Pancreas (tissue), 10 donors: ENCODE results near the gene DMD. TPM values are rescaled to one million over a fixed set of nuclear protein-coding genes. Genes with fewer than 3 reads are reported as not detected.

ENCODE experiments used
- ATAC-seq, 4 donors: fragments of 200-7000 bp; cut with Tn5 transposase; one replicate each; pipeline versions ENCODE4 v1.8.0 to v1.9.1; 2020; ENCODE audit warnings: mild to moderate bottlenecking in 4 of 4, moderate library complexity in 4 of 4
- DNase-seq, 6 donors: peaks; one replicate each; pipeline ENCODE4 v3.0.0-alpha.2; 2020
- FAIRE-seq: peaks from 2 replicates; lab custom pipeline; 2012; peaks lifted over from hg19 to GRCh38; lab: Jason Lieb, UNC
- H3K27ac ChIP-seq, 4 donors: fragments of 200-600 bp; sonication (generic); 1 replicate in 3 of 4; 2 replicates in 1 of 4; pipeline versions ENCODE4 v1.5.0 to v1.8.0; 2020
- H3K27me3 ChIP-seq, 4 donors: fragments of 200-600 bp; one replicate each; pipeline ENCODE4 v1.8.0; 2021
- H3K36me3 ChIP-seq, 3 donors: fragments of 200-600 bp; sonication (generic) in 1 of 3; one replicate each; pipeline versions ENCODE4 v1.5.0 to v1.8.0; 2020 to 2021
- H3K4me1 ChIP-seq, 3 donors: fragments of 200-600 bp; one replicate each; pipeline ENCODE4 v1.8.0; 2021
- H3K4me3 ChIP-seq, 4 donors: fragments of 200-600 bp; sonication (generic) in 2 of 4; one replicate each; pipeline versions ENCODE4 v1.5.0 to v1.8.0; 2020 to 2021
- H3K9me3 ChIP-seq, 4 donors: fragments of 200-600 bp; one replicate each; pipeline ENCODE4 v1.8.0; 2021
- WGBS, 2 donors: extraction: QIAGEN DNeasy Blood & Tissue Kit; methylation state at CpG; one replicate each; pipeline ENCODE4 v1.1.7; 2013; 5-methylcytosine and 5-hydroxymethylcytosine counted together
- intact Hi-C, 3 donors: fragments of 100-400 bp; cut with DNase I; formaldehyde crosslinking; loops; one replicate each; pipeline versions ENCODE4 v1.11.1 to v1.14.2; 2022
- polyA plus RNA-seq, 2 donors: library from polyadenylated mRNA; stranded (reverse); fragments of 200-250 nt; gene quantifications; one replicate each; pipeline ENCODE4 v1.2.3, GENCODE V29; 2013
- total RNA-seq, 6 donors: library from RNA; stranded (reverse); fragmentation: NEBNext Ultra II Directional in 4 of 6; extraction: Animal tissue kit (Norgen Biotek cat#: 25700) in 4 of 6; gene quantifications; one replicate each; pipeline versions ENCODE4 v1.2.1 to v1.2.4, GENCODE V29; 2021 to 2023
- TF ChIP-seq, protein P1 (sequence below), 4 donors: fragments of 200-600 bp; sonication (generic) in 3 of 4; IDR thresholded peaks; one replicate each; pipeline versions ENCODE4 v1.5.0 to v1.8.0; 2021; ENCODE audit warnings: antibody characterized with exemption in 4 of 4
- donor health status: healthy with polysubstance abuse.
- donor health status: DM: no; HTN: no; CAD: no; lungs with moderate emphysema.
- donor health status: DM: no; HTN: no; CAD: no.
- donor health status: control.
- donor health status: control.
- donor health status: Bipolar disorder and iron deficiency.
- donor health status: DM: yes; HTN: yes; CAD: no.
- donor health status: DM: no; HTN: no; CAD: no.
- donor health status: DM: no; HTN: no; CAD: no.
- donor health status: DM: yes; HTN: yes; CAD: no.

Gene DMD
- total and polyA plus RNA-seq, 8 donors, result 9.1 to 46.5 (median 32.1) TPM

DNA sequence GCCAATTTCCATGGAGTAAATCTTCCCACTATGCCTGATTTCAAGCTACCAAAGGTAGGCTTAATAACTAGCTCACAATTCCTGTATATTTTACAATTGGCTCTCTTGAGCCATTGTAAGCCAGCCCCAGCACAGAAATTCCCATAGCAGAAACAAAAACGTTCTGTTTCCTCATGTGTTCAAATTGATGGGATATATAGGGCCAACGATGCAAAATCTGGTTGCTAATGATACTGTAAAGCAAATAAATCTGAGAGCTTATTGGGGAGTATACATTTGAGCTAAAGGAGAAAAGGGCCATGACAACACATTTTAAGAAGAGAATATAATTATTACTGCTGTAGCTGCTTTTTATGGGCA, 1872.4 kb downstream of the DMD start:
- DNase-seq (no peak), FAIRE-seq (no peak), ATAC-seq (no peak)
- WGBS, 2 donors, result 43 to 55% methylated on average over 2 of the region's 2 CpGs
- H3K27ac ChIP-seq, result no peak overlapping the region
- H3K9me3 ChIP-seq, result no peaks in the 10 kb centered on the region
- no peaks in the 10 kb centered on the region for H3K36me3 ChIP-seq
- TF ChIP-seq, protein P1, sequence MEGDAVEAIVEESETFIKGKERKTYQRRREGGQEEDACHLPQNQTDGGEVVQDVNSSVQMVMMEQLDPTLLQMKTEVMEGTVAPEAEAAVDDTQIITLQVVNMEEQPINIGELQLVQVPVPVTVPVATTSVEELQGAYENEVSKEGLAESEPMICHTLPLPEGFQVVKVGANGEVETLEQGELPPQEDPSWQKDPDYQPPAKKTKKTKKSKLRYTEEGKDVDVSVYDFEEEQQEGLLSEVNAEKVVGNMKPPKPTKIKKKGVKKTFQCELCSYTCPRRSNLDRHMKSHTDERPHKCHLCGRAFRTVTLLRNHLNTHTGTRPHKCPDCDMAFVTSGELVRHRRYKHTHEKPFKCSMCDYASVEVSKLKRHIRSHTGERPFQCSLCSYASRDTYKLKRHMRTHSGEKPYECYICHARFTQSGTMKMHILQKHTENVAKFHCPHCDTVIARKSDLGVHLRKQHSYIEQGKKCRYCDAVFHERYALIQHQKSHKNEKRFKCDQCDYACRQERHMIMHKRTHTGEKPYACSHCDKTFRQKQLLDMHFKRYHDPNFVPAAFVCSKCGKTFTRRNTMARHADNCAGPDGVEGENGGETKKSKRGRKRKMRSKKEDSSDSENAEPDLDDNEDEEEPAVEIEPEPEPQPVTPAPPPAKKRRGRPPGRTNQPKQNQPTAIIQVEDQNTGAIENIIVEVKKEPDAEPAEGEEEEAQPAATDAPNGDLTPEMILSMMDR (IDR thresholded peaks at IDR 0.05), result no peak
- no peak overlapping the region for H3K4me3 ChIP-seq
- intact Hi-C loops, result no loop called here
- H3K4me1 ChIP-seq, result no peaks in the 10 kb centered on the region
- H3K27me3 ChIP-seq, result no peaks in the 10 kb centered on the region

DNA sequence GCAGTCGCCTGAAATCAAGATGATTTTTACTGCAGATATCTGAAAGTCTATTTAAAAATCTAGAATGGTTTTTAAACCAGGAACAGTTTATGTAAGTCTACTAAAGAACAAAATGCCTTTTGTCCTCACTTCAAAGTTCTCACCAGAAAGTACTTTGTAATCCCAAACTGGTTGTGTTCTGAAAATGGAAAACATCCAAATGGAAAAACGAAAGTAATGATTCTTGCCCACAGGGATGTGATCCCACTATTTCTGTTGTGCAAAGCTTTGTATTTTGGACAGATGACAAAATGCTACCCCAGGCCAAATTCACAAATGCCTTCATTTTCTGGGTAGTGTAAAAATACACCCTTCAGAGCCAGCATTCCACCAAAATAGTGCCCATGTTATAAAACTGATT, 1874.0 kb downstream of the DMD start:
- FAIRE-seq, result peak; percentile 29
- WGBS, 2 donors, result 53 to 56% methylated on average over 2 of the region's 2 CpGs

DNA sequence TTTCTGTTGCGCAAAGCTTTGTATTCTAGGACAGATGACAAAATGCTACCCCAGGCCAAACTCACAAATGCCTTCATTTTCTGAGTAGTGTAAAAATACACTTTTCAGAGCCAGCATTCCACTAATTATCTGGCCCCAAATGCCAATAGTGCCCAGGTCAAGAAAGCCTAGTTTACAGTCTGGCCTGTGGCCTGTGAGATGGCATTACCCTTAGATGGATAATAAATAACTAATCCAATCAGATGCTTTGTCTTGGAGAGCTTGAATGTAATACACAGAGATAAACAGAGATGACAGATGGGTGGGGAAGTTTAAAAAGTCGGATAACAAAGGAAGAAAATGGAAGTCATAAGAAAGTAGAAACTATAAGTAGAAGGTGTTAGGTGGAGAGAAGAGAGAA, 1874.9 kb downstream of the DMD start:
- intact Hi-C loops, result no loop called here
- TF ChIP-seq, protein P1 (IDR thresholded peaks at IDR 0.05), result no peak
- DNase-seq (no peak), FAIRE-seq (no peak), ATAC-seq (no peak)
- Histone ChIP-seq H3K27ac (no peak overlapping the region), H3K36me3 (no peaks in the 10 kb centered on the region), H3K9me3 (no peaks in the 10 kb centered on the region), H3K4me1 (no peaks in the 10 kb centered on the region), H3K27me3 (no peaks in the 10 kb centered on the region), H3K4me3 (no peak overlapping the region)
- 68 to 71% methylated on average over 2 of the region's 2 CpGs for WGBS, 2 donors

More for the DNA sequence above, 1874.0 kb downstream of the DMD start:
- Histone ChIP-seq H3K4me1 (no peaks in the 10 kb centered on the region), H3K9me3 (no peaks in the 10 kb centered on the region), H3K27me3 (no peaks in the 10 kb centered on the region), H3K27ac (no peak overlapping the region), H3K36me3 (no peaks in the 10 kb centered on the region), H3K4me3 (no peak overlapping the region)
- no peak for DNase-seq
- ATAC-seq, result no peak
- TF ChIP-seq, protein P1 (IDR thresholded peaks at IDR 0.05), result no peak
- intact Hi-C loops, result no loop called here

DNA sequence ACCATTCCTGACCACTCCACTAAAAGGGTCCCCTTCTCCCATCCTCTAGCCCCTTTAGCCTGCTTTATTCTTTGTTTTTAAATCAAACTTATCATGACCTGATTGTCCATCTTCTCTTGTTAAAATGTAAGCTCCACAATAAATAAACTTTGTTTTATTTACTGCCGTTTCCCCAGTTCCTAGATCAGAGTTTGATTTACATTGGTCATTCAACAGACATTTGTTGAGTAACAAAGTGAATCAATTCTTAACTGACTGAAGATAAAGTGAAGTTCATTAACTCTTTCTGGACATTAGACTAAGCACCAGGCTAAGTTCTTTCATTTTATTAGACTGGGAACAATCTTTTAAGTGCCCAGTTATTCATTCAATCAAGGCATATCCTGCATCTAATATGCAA, 1876.4 kb downstream of the DMD start:
- Histone ChIP-seq H3K4me1 (no peaks in the 10 kb centered on the region), H3K4me3 (no peak overlapping the region), H3K27me3 (no peaks in the 10 kb centered on the region), H3K27ac (no peak overlapping the region), H3K36me3 (no peaks in the 10 kb centered on the region), H3K9me3 (no peaks in the 10 kb centered on the region)
- intact Hi-C loops, result no loop called here
- ATAC-seq (no peak), FAIRE-seq (no peak), DNase-seq (no peak)
- TF ChIP-seq, protein P1 (IDR thresholded peaks at IDR 0.05), result no peak
- WGBS, 2 donors, result 39 to 53% methylated on average over 1 of the region's 1 CpG

DNA sequence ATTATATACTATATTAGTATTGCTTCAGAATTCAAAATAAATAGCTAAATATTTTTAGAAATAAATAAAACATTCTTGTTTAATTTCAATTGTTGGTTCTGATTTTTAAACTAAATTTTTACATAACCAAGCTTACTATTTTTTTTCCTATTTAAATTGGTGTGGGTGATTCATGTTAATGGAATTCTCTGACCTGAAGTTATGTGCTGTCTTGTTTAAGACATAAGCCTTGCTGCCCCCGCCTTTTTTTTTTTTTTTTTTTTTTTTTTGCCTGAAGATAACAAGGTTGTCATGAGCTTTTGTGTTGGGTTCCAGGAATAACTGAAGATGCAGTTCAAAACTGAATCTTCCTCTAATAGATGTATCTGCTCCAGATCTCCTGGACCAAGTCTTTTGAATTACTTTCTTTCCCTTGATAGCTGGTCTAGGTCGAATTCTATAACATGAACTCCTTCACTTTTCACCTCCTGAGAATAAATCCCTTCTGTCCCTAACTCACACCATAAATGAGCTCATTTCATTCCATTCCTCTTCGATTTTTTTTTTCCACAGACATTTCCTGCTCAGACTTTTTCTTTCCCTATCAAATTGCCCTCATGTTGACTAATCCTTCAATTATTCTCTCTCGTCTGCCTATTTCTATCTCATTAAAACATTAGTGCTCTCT, 1878.1 kb downstream of the DMD start:
- Histone ChIP-seq H3K4me1 (no peaks in the 10 kb centered on the region), H3K27ac (no peak overlapping the region), H3K36me3 (no peaks in the 10 kb centered on the region), H3K4me3 (no peak overlapping the region), H3K9me3 (no peaks in the 10 kb centered on the region), H3K27me3 (no peaks in the 10 kb centered on the region)
- intact Hi-C loops, result no loop called here
- 29 to 38% methylated on average over 4 of the region's 4 CpGs for WGBS, 2 donors
- no peak for DNase-seq
- peak; percentile 95 for FAIRE-seq
- TF ChIP-seq, protein P1 (IDR thresholded peaks at IDR 0.05), result no peak
- no peak for ATAC-seq
